ENCODE measurements around the gene GLRA1.

DNA sequence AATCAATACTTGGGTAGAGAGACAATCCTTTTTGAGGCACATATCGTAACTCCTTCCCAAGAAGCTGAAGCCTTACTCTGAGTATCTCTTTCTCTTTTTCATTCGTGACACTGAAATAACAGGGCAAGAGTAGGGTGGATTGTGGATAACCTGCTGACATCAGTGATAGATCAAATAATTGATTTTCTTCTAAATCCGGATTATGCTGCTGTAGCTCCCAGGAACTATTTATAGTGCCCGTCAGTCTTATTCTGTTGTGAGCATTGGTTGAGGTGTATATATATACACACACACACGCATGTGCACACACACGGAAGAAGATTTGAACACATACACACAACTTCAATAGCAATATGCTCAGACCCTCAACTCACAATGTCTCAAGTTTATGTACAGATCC lies 43.2 kb upstream of the GLRA1 start:
- TF ChIP-seq, protein P1, sequence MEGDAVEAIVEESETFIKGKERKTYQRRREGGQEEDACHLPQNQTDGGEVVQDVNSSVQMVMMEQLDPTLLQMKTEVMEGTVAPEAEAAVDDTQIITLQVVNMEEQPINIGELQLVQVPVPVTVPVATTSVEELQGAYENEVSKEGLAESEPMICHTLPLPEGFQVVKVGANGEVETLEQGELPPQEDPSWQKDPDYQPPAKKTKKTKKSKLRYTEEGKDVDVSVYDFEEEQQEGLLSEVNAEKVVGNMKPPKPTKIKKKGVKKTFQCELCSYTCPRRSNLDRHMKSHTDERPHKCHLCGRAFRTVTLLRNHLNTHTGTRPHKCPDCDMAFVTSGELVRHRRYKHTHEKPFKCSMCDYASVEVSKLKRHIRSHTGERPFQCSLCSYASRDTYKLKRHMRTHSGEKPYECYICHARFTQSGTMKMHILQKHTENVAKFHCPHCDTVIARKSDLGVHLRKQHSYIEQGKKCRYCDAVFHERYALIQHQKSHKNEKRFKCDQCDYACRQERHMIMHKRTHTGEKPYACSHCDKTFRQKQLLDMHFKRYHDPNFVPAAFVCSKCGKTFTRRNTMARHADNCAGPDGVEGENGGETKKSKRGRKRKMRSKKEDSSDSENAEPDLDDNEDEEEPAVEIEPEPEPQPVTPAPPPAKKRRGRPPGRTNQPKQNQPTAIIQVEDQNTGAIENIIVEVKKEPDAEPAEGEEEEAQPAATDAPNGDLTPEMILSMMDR (IDR thresholded peaks at IDR 0.05; ENCODE audit: low read depth, low read length): no peak
- TF ChIP-seq, protein P2, sequence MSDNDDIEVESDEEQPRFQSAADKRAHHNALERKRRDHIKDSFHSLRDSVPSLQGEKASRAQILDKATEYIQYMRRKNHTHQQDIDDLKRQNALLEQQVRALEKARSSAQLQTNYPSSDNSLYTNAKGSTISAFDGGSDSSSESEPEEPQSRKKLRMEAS (IDR thresholded peaks at IDR 0.05; ENCODE audit: low read depth, low read length): no peak
